Loucy (cell line): ENCODE results near the gene EPYC.

Experiments
- H2AFZ ChIP-seq: fragments of 200-600 bp; sonication (generic); 2 replicates; pipeline ENCODE4 v1.6.0; 2016; ENCODE audit warnings: antibody characterized with exemption, mild to moderate bottlenecking, low read length, moderate library complexity
- H3F3A ChIP-seq: fragments of 200-600 bp; 2 replicates; pipeline ENCODE4 v1.6.0; 2016; ENCODE audit warnings: antibody characterized with exemption, low read depth, mild to moderate bottlenecking
- H3K27me3 ChIP-seq: fragments of 200-600 bp; sonication (generic); 2 replicates; pipeline ENCODE4 v1.6.1; 2014; ENCODE audit warnings: low read length, mild to moderate bottlenecking; ENCODE audit not compliant: insufficient read depth, poor library complexity, severe bottlenecking
- H3K36me3 ChIP-seq: fragments of 200-600 bp; sonication (generic); 2 replicates; pipeline ENCODE4 v1.6.1; 2016; ENCODE audit warnings: low read length; ENCODE audit not compliant: insufficient read depth
- H3K4me1 ChIP-seq: fragments of 200-600 bp; sonication (generic); 2 replicates; pipeline ENCODE4 v1.5.1; 2014; ENCODE audit warnings: low read length, mild to moderate bottlenecking; ENCODE audit not compliant: insufficient read depth, poor library complexity, severe bottlenecking
- H3K4me2 ChIP-seq: fragments of 200-600 bp; sonication (generic); 2 replicates; pipeline ENCODE4 v1.6.0; 2014; ENCODE audit warnings: antibody characterized with exemption, low read length, low read depth, mild to moderate bottlenecking; ENCODE audit not compliant: poor library complexity, severe bottlenecking
- H3K4me3 ChIP-seq: fragments of 200-600 bp; sonication (generic); 2 replicates; pipeline ENCODE4 v1.5.1; 2014; ENCODE audit warnings: low read length, mild to moderate bottlenecking, mixed read lengths; ENCODE audit not compliant: poor library complexity, severe bottlenecking
- H3K79me2 ChIP-seq: fragments of 200-600 bp; sonication (generic); 2 replicates; pipeline ENCODE4 v1.6.1; 2014; ENCODE audit warnings: low read length; ENCODE audit not compliant: insufficient read depth
- H3K9ac ChIP-seq: fragments of 200-600 bp; sonication (generic); 2 replicates; pipeline ENCODE4 v1.6.0; 2014; ENCODE audit warnings: mild to moderate bottlenecking, low read depth, low read length, moderate library complexity; ENCODE audit not compliant: poor library complexity, severe bottlenecking
- H3K9me2 ChIP-seq: fragments of 200-600 bp; sonication (generic); replicated peaks from 2 replicates; pipeline ENCODE4 v1.6.1; 2016; ENCODE audit warnings: low read depth, low read length, mixed read lengths
- H3K9me3 ChIP-seq: fragments of 200-600 bp; sonication (generic); 2 replicates; pipeline ENCODE4 v1.6.1; 2014; ENCODE audit warnings: mild to moderate bottlenecking, antibody characterized with exemption, low read length, low read depth; ENCODE audit not compliant: insufficient read depth
- H4K20me1 ChIP-seq: fragments of 200-600 bp; sonication (generic); 2 replicates; pipeline ENCODE4 v1.6.0; 2014; ENCODE audit warnings: antibody characterized with exemption, low read length, mild to moderate bottlenecking; ENCODE audit not compliant: insufficient read depth, poor library complexity, severe bottlenecking
- CTCF ChIP-seq: fragments of 200-600 bp; sonication (generic); conservative IDR thresholded peaks from 2 replicates; pipeline ENCODE4 v1.5.1; 2014; ENCODE audit warnings: mild to moderate bottlenecking, antibody characterized with exemption, low read length
- EZH2phosphoT487 ChIP-seq: fragments of 200-600 bp; IDR thresholded peaks from 2 replicates; pipeline ENCODE4 v1.6.1; 2018; ENCODE audit warnings: antibody characterized with exemption, mild to moderate bottlenecking, moderate library complexity, borderline replicate concordance

The EPYC gene

GRCh38 chr12:90984114-90984513 lies 20.7 kb downstream of the EPYC start:
- Histone ChIP-seq H3K79me2 (no peaks in the 10 kb centered on the region), H3K9me2 (no peaks in the 10 kb centered on the region), H3K27me3 (no peaks in the 10 kb centered on the region), H3F3A (no peaks in the 10 kb centered on the region), H4K20me1 (no peaks in the 10 kb centered on the region), H3K4me3 (no peak overlapping the region), H3K9me3 (no peaks in the 10 kb centered on the region), H3K4me1 (no peaks in the 10 kb centered on the region), H3K4me2 (no peak overlapping the region), H3K36me3 (no peaks in the 10 kb centered on the region), H2AFZ (no peak overlapping the region), H3K9ac (no peak overlapping the region)
- TF ChIP-seq EZH2phosphoT487: no peak
- no peak for TF ChIP-seq CTCF

- Histone ChIP-seq H3K9ac (no peak overlapping the region), H4K20me1 (no peaks in the 10 kb centered on the region), H3K36me3 (no peaks in the 10 kb centered on the region), H3K9me2 (no peaks in the 10 kb centered on the region), H3K4me1 (no peaks in the 10 kb centered on the region), H3K9me3 (no peaks in the 10 kb centered on the region), H2AFZ (no peak overlapping the region), H3K4me3 (no peak overlapping the region), H3K27me3 (no peaks in the 10 kb centered on the region), H3K79me2 (no peaks in the 10 kb centered on the region), H3K4me2 (no peak overlapping the region), H3F3A (no peaks in the 10 kb centered on the region)
- TF ChIP-seq CTCF (no peak), EZH2phosphoT487 (no peak)
These were observed 22.6 kb downstream of the EPYC start for GRCh38 chr12:90982170-90982569.

GRCh38 chr12:90979951-90980350 lies 24.8 kb downstream of the EPYC start:
- Histone ChIP-seq H3K9ac (no peak overlapping the region), H3F3A (no peaks in the 10 kb centered on the region), H3K27me3 (no peaks in the 10 kb centered on the region), H3K79me2 (no peaks in the 10 kb centered on the region), H3K4me2 (no peak overlapping the region), H3K4me1 (no peaks in the 10 kb centered on the region), H3K36me3 (no peaks in the 10 kb centered on the region), H2AFZ (no peak overlapping the region), H4K20me1 (no peaks in the 10 kb centered on the region), H3K4me3 (no peak overlapping the region), H3K9me2 (no peaks in the 10 kb centered on the region), H3K9me3 (no peaks in the 10 kb centered on the region)
- TF ChIP-seq EZH2phosphoT487 (no peak), CTCF (no peak)
